Hepatocyte (in vitro differentiated cells): ENCODE measurements around the gene NEK9. TPM values are rescaled to one million over a fixed set of nuclear protein-coding genes. Genes with fewer than 3 reads are reported as not detected.

Experiments
- DNase-seq: peaks from one replicate; pipeline ENCODE4 v3.0.0-alpha.2; 2016; ENCODE audit warnings: low spot score
- H2AFZ ChIP-seq: fragments of 200-600 bp; sonication (generic); 2 replicates; pipeline ENCODE4 v1.6.0; 2016; ENCODE audit warnings: antibody characterized with exemption, mild to moderate bottlenecking
- H3K27ac ChIP-seq: fragments of 200-600 bp; sonication (generic); 2 replicates; pipeline ENCODE4 v1.5.1; 2016; ENCODE audit warnings: mild to moderate bottlenecking
- H3K27me3 ChIP-seq: fragments of 200-600 bp; sonication (generic); 2 replicates; pipeline ENCODE4 v1.6.1; 2016
- H3K36me3 ChIP-seq: fragments of 200-600 bp; sonication (generic); replicated peaks from 2 replicates; pipeline ENCODE4 v1.5.1; 2016; ENCODE audit warnings: low read depth; ENCODE audit not compliant: insufficient read depth
- H3K4me1 ChIP-seq: fragments of 200-600 bp; sonication (generic); 2 replicates; pipeline ENCODE4 v1.5.1; 2016; ENCODE audit warnings: mild to moderate bottlenecking, moderate library complexity; ENCODE audit not compliant: insufficient read depth
- H3K4me2 ChIP-seq: fragments of 200-600 bp; sonication (generic); 2 replicates; pipeline ENCODE4 v1.6.0; 2016
- H3K4me3 ChIP-seq: fragments of 200-600 bp; sonication (generic); 2 replicates; pipeline ENCODE4 v1.5.1; 2016; ENCODE audit warnings: mild to moderate bottlenecking
- H3K79me2 ChIP-seq: fragments of 200-600 bp; sonication (generic); 2 replicates; pipeline ENCODE4 v1.6.0; 2017; ENCODE audit warnings: mild to moderate bottlenecking
- H3K9me2 ChIP-seq: fragments of 200-600 bp; sonication (generic); replicated peaks from 2 replicates; pipeline ENCODE4 v1.6.0; 2017; ENCODE audit warnings: mild to moderate bottlenecking; ENCODE audit not compliant: insufficient read depth
- H3K9me3 ChIP-seq: fragments of 200-600 bp; sonication (generic); 2 replicates; pipeline ENCODE4 v1.5.1; 2016; ENCODE audit warnings: low read depth, mild to moderate bottlenecking
- H4K20me1 ChIP-seq: fragments of 200-600 bp; sonication (generic); 2 replicates; pipeline ENCODE4 v1.6.0; 2016; ENCODE audit warnings: mild to moderate bottlenecking; ENCODE audit not compliant: insufficient read depth, poor library complexity, severe bottlenecking
- EZH2 ChIP-seq: fragments of 200-600 bp; sonication (generic); IDR thresholded peaks from 2 replicates; pipeline ENCODE4 v1.6.1; 2016; ENCODE audit warnings: antibody characterized with exemption, mild to moderate bottlenecking, borderline replicate concordance
- EZH2phosphoT487 ChIP-seq: fragments of 200-600 bp; sonication (generic); IDR thresholded peaks from one replicate; pipeline ENCODE4 v1.6.1; 2018; ENCODE audit warnings: antibody characterized with exemption, mild to moderate bottlenecking, low read depth, moderate library complexity; ENCODE audit not compliant: unreplicated experiment, severe bottlenecking
- WGBS: methylation state at CpG from one replicate; pipeline ENCODE4 v1.1.6; 2016; ENCODE audit warnings: low lambda C conversion rate; ENCODE audit errors: missing lambda C conversion rate; 5-methylcytosine and 5-hydroxymethylcytosine counted together
- polyA plus RNA-seq: library from polyadenylated mRNA; unstranded; fragments of >200 nt; fragmentation: Nextera tagmentation; extraction: Ambion mirVana; gene quantifications from 2 replicates; pipeline ENCODE4 v1.2.1, GENCODE V29; 2016
- total RNA-seq: library from RNA; depleted of rRNA; stranded (reverse); fragments of >200 nt; gene quantifications from 2 replicates; pipeline ENCODE4 v1.2.3, GENCODE V29; 2014
- TF ChIP-seq, protein P1 (sequence below): fragments of 200-600 bp; sonication (generic); IDR thresholded peaks from 2 replicates; pipeline ENCODE4 v1.5.1; 2016; ENCODE audit warnings: antibody characterized with exemption, mild to moderate bottlenecking; ENCODE audit not compliant: poor library complexity

Gene NEK9
- total and polyA plus RNA-seq, 2 experiments from 2014 or later: 8.8 to 21.1 TPM

DNA sequence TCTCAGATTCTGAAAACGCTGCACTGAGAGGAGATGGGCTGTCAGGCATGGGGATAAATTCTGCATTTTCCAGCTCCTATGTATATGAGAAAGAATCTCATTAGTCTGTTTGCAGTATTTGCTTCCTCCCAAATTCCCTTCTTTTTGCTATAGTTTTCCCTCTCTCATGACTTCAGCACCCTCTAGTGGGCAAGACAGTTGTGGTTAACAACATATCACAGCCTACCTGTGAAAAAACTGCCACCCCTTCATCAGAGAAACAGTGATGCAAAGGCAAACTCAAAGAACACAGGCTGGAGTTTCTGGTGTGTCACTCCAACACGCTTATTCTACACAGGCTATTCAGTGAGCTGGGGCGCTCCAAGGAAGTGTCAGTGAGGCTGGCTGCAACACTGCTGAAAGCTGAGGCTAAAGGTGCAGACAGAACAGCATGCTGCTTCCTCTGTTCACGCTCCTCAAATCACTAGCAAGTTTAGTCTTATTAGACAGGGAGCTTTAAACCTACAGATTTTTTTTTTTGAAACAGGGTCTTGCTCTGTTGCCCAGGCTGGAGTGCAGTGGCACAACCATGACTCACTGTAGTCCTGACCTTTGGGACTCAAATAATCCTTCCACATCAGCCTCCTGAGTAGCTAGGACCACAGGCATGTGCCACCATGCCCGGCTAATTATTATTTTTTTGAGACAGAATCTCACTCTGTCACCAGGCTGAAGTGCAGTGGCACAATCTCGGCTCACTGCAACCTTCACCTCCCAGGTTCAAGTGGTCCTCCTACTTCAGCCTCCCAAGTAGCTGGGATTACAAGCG is 38.1 kb downstream of the NEK9 start:
- no peak overlapping the region for H3K27ac ChIP-seq
- no peaks in the 10 kb centered on the region for H3K4me1 ChIP-seq
- H3K36me3 ChIP-seq: no peaks in the 10 kb centered on the region
- no peaks in the 10 kb centered on the region for H3K9me3 ChIP-seq
- DNase-seq: peak; percentile 86
- H2AFZ ChIP-seq: no peak overlapping the region
- H3K4me3 ChIP-seq: no peak overlapping the region
- H3K79me2 ChIP-seq: no peaks in the 10 kb centered on the region
- 57% methylated on average over 7 of the region's 7 CpGs for WGBS
- H3K4me2 ChIP-seq: no peak overlapping the region
- no peaks in the 10 kb centered on the region for H4K20me1 ChIP-seq
- no peaks in the 10 kb centered on the region for H3K27me3 ChIP-seq
- no peaks in the 10 kb centered on the region for H3K9me2 ChIP-seq
- TF ChIP-seq, protein P1, sequence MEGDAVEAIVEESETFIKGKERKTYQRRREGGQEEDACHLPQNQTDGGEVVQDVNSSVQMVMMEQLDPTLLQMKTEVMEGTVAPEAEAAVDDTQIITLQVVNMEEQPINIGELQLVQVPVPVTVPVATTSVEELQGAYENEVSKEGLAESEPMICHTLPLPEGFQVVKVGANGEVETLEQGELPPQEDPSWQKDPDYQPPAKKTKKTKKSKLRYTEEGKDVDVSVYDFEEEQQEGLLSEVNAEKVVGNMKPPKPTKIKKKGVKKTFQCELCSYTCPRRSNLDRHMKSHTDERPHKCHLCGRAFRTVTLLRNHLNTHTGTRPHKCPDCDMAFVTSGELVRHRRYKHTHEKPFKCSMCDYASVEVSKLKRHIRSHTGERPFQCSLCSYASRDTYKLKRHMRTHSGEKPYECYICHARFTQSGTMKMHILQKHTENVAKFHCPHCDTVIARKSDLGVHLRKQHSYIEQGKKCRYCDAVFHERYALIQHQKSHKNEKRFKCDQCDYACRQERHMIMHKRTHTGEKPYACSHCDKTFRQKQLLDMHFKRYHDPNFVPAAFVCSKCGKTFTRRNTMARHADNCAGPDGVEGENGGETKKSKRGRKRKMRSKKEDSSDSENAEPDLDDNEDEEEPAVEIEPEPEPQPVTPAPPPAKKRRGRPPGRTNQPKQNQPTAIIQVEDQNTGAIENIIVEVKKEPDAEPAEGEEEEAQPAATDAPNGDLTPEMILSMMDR: peak; percentile 86
- TF ChIP-seq EZH2phosphoT487 (no peak), EZH2 (no peak)

DNA sequence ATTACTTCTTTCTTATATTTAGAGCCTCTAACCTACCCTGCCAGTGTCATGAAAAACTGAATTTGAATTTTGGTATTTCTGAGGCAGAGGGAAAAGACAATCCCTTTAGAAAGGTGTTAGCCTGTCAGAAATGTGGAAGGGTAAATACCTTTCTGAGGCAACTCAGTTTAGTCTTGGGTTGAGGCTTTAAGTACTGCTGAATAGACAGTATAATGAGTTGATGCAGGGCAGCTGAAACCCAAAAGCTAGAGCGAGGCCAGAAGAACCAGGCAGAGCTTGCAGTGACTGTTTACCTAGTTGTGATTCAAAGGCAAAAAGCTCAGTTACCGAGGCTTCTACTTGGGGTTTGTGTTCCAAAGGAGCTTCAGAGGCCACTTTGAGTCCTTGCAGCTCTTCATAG is 38.7 kb downstream of the NEK9 start:
- Histone ChIP-seq H3K27ac (no peak overlapping the region), H3K4me3 (no peak overlapping the region), H3K9me3 (no peaks in the 10 kb centered on the region), H3K4me2 (no peak overlapping the region), H3K27me3 (no peaks in the 10 kb centered on the region), H2AFZ (no peak overlapping the region), H3K36me3 (no peaks in the 10 kb centered on the region), H3K79me2 (no peaks in the 10 kb centered on the region), H4K20me1 (no peaks in the 10 kb centered on the region), H3K9me2 (no peaks in the 10 kb centered on the region), H3K4me1 (no peaks in the 10 kb centered on the region)
- TF ChIP-seq EZH2 (no peak), EZH2phosphoT487 (no peak)
- TF ChIP-seq, protein P1: no peak
- no peak for DNase-seq
- 59% methylated on average over 2 of the region's 2 CpGs for WGBS

DNA sequence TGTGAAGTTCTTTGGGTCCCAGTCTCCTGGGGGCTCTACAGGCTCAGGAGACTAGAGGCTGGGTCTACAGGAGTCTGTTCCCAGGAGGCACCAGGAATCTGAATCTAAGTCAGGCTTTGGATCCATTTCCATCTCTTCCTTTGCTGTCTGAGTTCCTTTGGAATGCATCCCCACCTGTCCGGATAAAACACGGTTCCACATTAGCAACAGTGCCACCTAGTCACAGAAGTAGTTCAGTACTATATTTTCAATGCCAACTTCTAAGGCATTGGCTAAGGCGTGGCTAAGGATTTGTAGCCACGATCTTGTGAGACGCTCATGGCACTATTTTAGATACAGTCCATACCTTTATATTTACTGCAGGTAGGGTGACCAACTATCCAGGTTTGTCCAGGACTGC is 42.3 kb downstream of the NEK9 start:
- Histone ChIP-seq H3K4me1 (peaks cover 14% of the 10 kb centered on the region), H3K4me3 (no peak overlapping the region), H3K4me2 (no peak overlapping the region), H3K79me2 (no peaks in the 10 kb centered on the region), H4K20me1 (no peaks in the 10 kb centered on the region), H3K27ac (no peak overlapping the region), H3K27me3 (no peaks in the 10 kb centered on the region), H2AFZ (no peak overlapping the region), H3K9me3 (no peaks in the 10 kb centered on the region), H3K36me3 (no peaks in the 10 kb centered on the region), H3K9me2 (no peaks in the 10 kb centered on the region)
- TF ChIP-seq EZH2 (no peak), EZH2phosphoT487 (no peak)
- TF ChIP-seq, protein P1: peak; percentile 31
- DNase-seq: peak; percentile 17
- whole genome bisulfite sequencing: 60% methylated on average over 5 of the region's 5 CpGs

DNA sequence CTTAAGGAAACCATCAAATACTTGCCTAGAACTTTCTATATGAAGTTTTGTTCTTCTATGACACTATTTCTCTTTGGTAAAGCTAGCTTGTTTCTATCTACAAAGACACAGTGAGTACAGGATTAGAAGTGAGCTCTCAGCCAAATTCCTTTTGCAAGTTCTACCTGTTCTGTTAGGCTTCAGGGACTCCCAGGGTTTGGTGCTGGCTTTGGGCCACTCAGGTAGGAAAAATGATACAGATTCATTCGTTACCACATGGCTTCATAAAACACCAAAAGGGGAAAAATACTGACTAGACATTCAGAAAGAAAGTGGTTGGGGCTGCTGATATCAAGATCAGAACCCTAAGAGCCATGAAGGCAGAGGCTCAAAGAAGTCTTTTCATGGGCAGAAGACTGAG is 43.6 kb downstream of the NEK9 start:
- H3K36me3 ChIP-seq: no peaks in the 10 kb centered on the region
- no peak overlapping the region for H3K4me3 ChIP-seq
- H3K4me2 ChIP-seq: no peak overlapping the region
- 83% methylated on average over 1 of the region's 1 CpG for WGBS
- TF ChIP-seq, protein P1: no peak
- TF ChIP-seq EZH2phosphoT487: no peak
- TF ChIP-seq EZH2: no peak
- H3K79me2 ChIP-seq: no peaks in the 10 kb centered on the region
- DNase-seq: no peak
- no peak overlapping the region for H3K27ac ChIP-seq
- no peaks in the 10 kb centered on the region for H4K20me1 ChIP-seq
- no peaks in the 10 kb centered on the region for H3K9me2 ChIP-seq
- H3K9me3 ChIP-seq: no peaks in the 10 kb centered on the region
- peaks cover 14% of the 10 kb centered on the region for H3K4me1 ChIP-seq
- no peaks in the 10 kb centered on the region for H3K27me3 ChIP-seq
- no peak overlapping the region for H2AFZ ChIP-seq
